GM19438 (cell line): ENCODE data around the gene ACADVL.
A peak's percentile ranks its signal among the peaks of the same experiment; 100 is the strongest.

Source experiments
- ATAC-seq: cut with Tn5 transposase; IDR thresholded peaks from one replicate; pipeline ENCODE4 v1.9.1; 2021; ENCODE audit warnings: low read depth; ENCODE audit not compliant: unreplicated experiment

The ACADVL gene

GRCh38 chr17:7249830-7250229, 30.1 kb downstream of the ACADVL start:
- no peak for ATAC-seq

- no peak for ATAC-seq
Measured at GRCh38 chr17:7250695-7251627, 31.2 kb downstream of the ACADVL start.

- ATAC-seq: peak; percentile 75
Measured at GRCh38 chr17:7251661-7252175, 32.0 kb downstream of the ACADVL start, which contains the start of gene CTDNEP1. Gene CTDNEP1, minus strand, starts transcription at chr17:7251734. Its CDS starts 438 bp downstream, at chr17:7251296.

- peak; percentile 47 for ATAC-seq
Measured at GRCh38 chr17:7252176-7253043, 32.7 kb downstream of the ACADVL start, which contains the start of gene ELP5. Gene ELP5, plus strand, starts transcription at chr17:7252215. Its CDS starts 336 bp downstream, at chr17:7252551.

- ATAC-seq: no peak
Measured at GRCh38 chr17:7253082-7253481, 33.3 kb downstream of the ACADVL start.

- ATAC-seq: no peak
Measured at GRCh38 chr17:7254511-7254910, 34.8 kb downstream of the ACADVL start.

GRCh38 chr17:7256766-7257456, 37.2 kb downstream of the ACADVL start:
- ATAC-seq: no peak

GRCh38 chr17:7258731-7259554, 39.2 kb downstream of the ACADVL start:
- no peak for ATAC-seq

- ATAC-seq: no peak
Measured at GRCh38 chr17:7259555-7259889, 39.8 kb downstream of the ACADVL start.

- ATAC-seq: no peak
Measured at GRCh38 chr17:7260151-7260550, 40.4 kb downstream of the ACADVL start.

GRCh38 chr17:7260651-7261378, 41.1 kb downstream of the ACADVL start:
- no peak for ATAC-seq

- no peak for ATAC-seq
Measured at GRCh38 chr17:7261379-7262191, 41.8 kb downstream of the ACADVL start.

- no peak for ATAC-seq
Measured at GRCh38 chr17:7262192-7262934, 42.6 kb downstream of the ACADVL start, which contains the start of gene CLDN7. Gene CLDN7, minus strand, starts transcription at chr17:7262478. Its CDS starts 435 bp downstream, at chr17:7262043.

- ATAC-seq: no peak
Measured at GRCh38 chr17:7262935-7263800, 43.4 kb downstream of the ACADVL start.

GRCh38 chr17:7263801-7264078, 44.0 kb downstream of the ACADVL start:
- no peak for ATAC-seq

- no peak for ATAC-seq
Measured at GRCh38 chr17:7266784-7267183, 47.0 kb downstream of the ACADVL start.
